ENCODE results near the gene CELA2B. TPM values are rescaled to one million over a fixed set of nuclear protein-coding genes. Genes with fewer than 3 reads are reported as not detected.
"Not testable (repeated sequence)": the region's sequence is repeated elsewhere in the genome, so short reads cannot be mapped to it uniquely, and the experiment has no call there.

Gene CELA2B
- not detected for total RNA-seq

GRCh38 chr1:15475752-15476314, at the start of gene CELA2B:
Gene CELA2B (plus strand): TSS chr1:15476104. CDS start chr1:15476126, 22 bp downstream.
- Mint-ChIP-seq H3K27me3 (ENCODE audit: low read depth) (no peaks in the 10 kb centered on the region), H3K36me3 (ENCODE audit: insufficient read depth in 2 of 2) (no peaks in the 10 kb centered on the region), H3K4me3 (no peak within 1 kb of the TSS), H3K4me1 (ENCODE audit: low read depth) (no peaks in the 10 kb centered on the region), H3K9me3 (no peaks in the 10 kb centered on the region), H3K27ac (no peak within 1 kb of the TSS)
- DNase-seq (no peak), ATAC-seq (replicated peaks in 1 of 2) (no peak)

GRCh38 chr1:15426492-15427279, 49.2 kb upstream of the CELA2B start:
- Mint-ChIP-seq H3K4me1 (ENCODE audit: low read depth) (no peaks in the 10 kb centered on the region), H3K9me3 (no peaks in the 10 kb centered on the region), H3K27me3 (ENCODE audit: low read depth) (no peaks in the 10 kb centered on the region), H3K27ac (peak overlapping the region; percentile 36), H3K4me3 (no peak overlapping the region), H3K36me3 (ENCODE audit: insufficient read depth in 2 of 2) (no peaks in the 10 kb centered on the region)
- ATAC-seq (replicated peaks in 1 of 2) (peak in 1 of 2 donors; percentile 24), DNase-seq (no peak)

- H3K36me3 Mint-ChIP-seq (ENCODE audit: insufficient read depth in 2 of 2): no peaks in the 10 kb centered on the region
- no peaks in the 10 kb centered on the region for H3K9me3 Mint-ChIP-seq
- no peak for DNase-seq
- H3K27me3 Mint-ChIP-seq (ENCODE audit: low read depth): no peaks in the 10 kb centered on the region
- no peak overlapping the region for H3K27ac Mint-ChIP-seq
- H3K4me3 Mint-ChIP-seq: no peak overlapping the region
- ATAC-seq (replicated peaks in 1 of 2): no peak
- no peaks in the 10 kb centered on the region for H3K4me1 Mint-ChIP-seq (ENCODE audit: low read depth)
These were observed 48.6 kb upstream of the CELA2B start for GRCh38 chr1:15427280-15427666.

GRCh38 chr1:15428252-15428651, 47.7 kb upstream of the CELA2B start:
- not testable (repeated sequence) for H3K4me3 Mint-ChIP-seq; DNase-seq; H3K9me3 Mint-ChIP-seq; H3K27me3 Mint-ChIP-seq (ENCODE audit: low read depth); ATAC-seq (replicated peaks in 1 of 2); H3K27ac Mint-ChIP-seq; H3K36me3 Mint-ChIP-seq (ENCODE audit: insufficient read depth in 2 of 2); H3K4me1 Mint-ChIP-seq (ENCODE audit: low read depth)

GRCh38 chr1:15428815-15429435, 47.0 kb upstream of the CELA2B start:
- no peaks in the 10 kb centered on the region for H3K36me3 Mint-ChIP-seq (ENCODE audit: insufficient read depth in 2 of 2)
- H3K9me3 Mint-ChIP-seq: no peaks in the 10 kb centered on the region
- ATAC-seq (replicated peaks in 1 of 2) (no peak), DNase-seq (no peak)
- H3K4me1 Mint-ChIP-seq (ENCODE audit: low read depth): no peaks in the 10 kb centered on the region
- H3K4me3 Mint-ChIP-seq: no peak overlapping the region
- no peaks in the 10 kb centered on the region for H3K27me3 Mint-ChIP-seq (ENCODE audit: low read depth)
- no peak overlapping the region for H3K27ac Mint-ChIP-seq

- ATAC-seq (replicated peaks in 1 of 2) (peak in 1 of 2 donors; percentile 40), DNase-seq (no peak)
- no peak overlapping the region for H3K27ac Mint-ChIP-seq
- H3K36me3 Mint-ChIP-seq (ENCODE audit: insufficient read depth in 2 of 2): no peaks in the 10 kb centered on the region
- no peak overlapping the region for H3K4me3 Mint-ChIP-seq
- no peaks in the 10 kb centered on the region for H3K9me3 Mint-ChIP-seq
- no peaks in the 10 kb centered on the region for H3K4me1 Mint-ChIP-seq (ENCODE audit: low read depth)
- no peaks in the 10 kb centered on the region for H3K27me3 Mint-ChIP-seq (ENCODE audit: low read depth)
These were observed 46.2 kb upstream of the CELA2B start for GRCh38 chr1:15429701-15430149.

GRCh38 chr1:15430787-15431570, 44.9 kb upstream of the CELA2B start:
- peak; percentile 57 to 61 for ATAC-seq (replicated peaks in 1 of 2)
- H3K27me3 Mint-ChIP-seq (ENCODE audit: low read depth): no peaks in the 10 kb centered on the region
- H3K9me3 Mint-ChIP-seq: no peaks in the 10 kb centered on the region
- H3K27ac Mint-ChIP-seq: no peak overlapping the region
- DNase-seq: peak; percentile 67 to 80
- no peak overlapping the region for H3K4me3 Mint-ChIP-seq
- H3K36me3 Mint-ChIP-seq (ENCODE audit: insufficient read depth in 2 of 2): no peaks in the 10 kb centered on the region
- no peaks in the 10 kb centered on the region for H3K4me1 Mint-ChIP-seq (ENCODE audit: low read depth)

GRCh38 chr1:15431571-15431948, 44.3 kb upstream of the CELA2B start:
- no peaks in the 10 kb centered on the region for H3K4me1 Mint-ChIP-seq (ENCODE audit: low read depth)
- H3K9me3 Mint-ChIP-seq: no peaks in the 10 kb centered on the region

GRCh38 chr1:15432324-15432723, 43.6 kb upstream of the CELA2B start:
- Mint-ChIP-seq H3K9me3 (no peaks in the 10 kb centered on the region), H3K27me3 (ENCODE audit: low read depth) (no peaks in the 10 kb centered on the region), H3K27ac (no peak overlapping the region), H3K4me1 (ENCODE audit: low read depth) (no peaks in the 10 kb centered on the region), H3K36me3 (ENCODE audit: insufficient read depth in 2 of 2) (no peaks in the 10 kb centered on the region), H3K4me3 (no peak overlapping the region)
- DNase-seq: no peak
- no peak for ATAC-seq (replicated peaks in 1 of 2)

More at GRCh38 chr1:15431571-15431948, 44.3 kb upstream of the CELA2B start:
- Mint-ChIP-seq H3K27me3 (ENCODE audit: low read depth) (no peaks in the 10 kb centered on the region), H3K4me3 (no peak overlapping the region), H3K27ac (no peak overlapping the region), H3K36me3 (ENCODE audit: insufficient read depth in 2 of 2) (no peaks in the 10 kb centered on the region)
- DNase-seq: no peak
- no peak for ATAC-seq (replicated peaks in 1 of 2)

- no peaks in the 10 kb centered on the region for H3K36me3 Mint-ChIP-seq (ENCODE audit: insufficient read depth in 2 of 2)
- no peak overlapping the region for H3K27ac Mint-ChIP-seq
- H3K9me3 Mint-ChIP-seq: no peaks in the 10 kb centered on the region
- no peak overlapping the region for H3K4me3 Mint-ChIP-seq
- no peaks in the 10 kb centered on the region for H3K27me3 Mint-ChIP-seq (ENCODE audit: low read depth)
- no peak for DNase-seq
- no peaks in the 10 kb centered on the region for H3K4me1 Mint-ChIP-seq (ENCODE audit: low read depth)
- ATAC-seq (replicated peaks in 1 of 2): no peak
These were observed 42.4 kb upstream of the CELA2B start for GRCh38 chr1:15433471-15433870.

- H3K27me3 Mint-ChIP-seq (ENCODE audit: low read depth); H3K27ac Mint-ChIP-seq; H3K4me1 Mint-ChIP-seq (ENCODE audit: low read depth); H3K9me3 Mint-ChIP-seq; H3K4me3 Mint-ChIP-seq; ATAC-seq (replicated peaks in 1 of 2); H3K36me3 Mint-ChIP-seq (ENCODE audit: insufficient read depth in 2 of 2); DNase-seq: not testable (repeated sequence)
These were observed 41.2 kb upstream of the CELA2B start for GRCh38 chr1:15434739-15435138.

- no peak for ATAC-seq (replicated peaks in 1 of 2)
- Mint-ChIP-seq H3K4me3 (no peak overlapping the region), H3K27ac (no peak overlapping the region), H3K27me3 (ENCODE audit: low read depth) (no peaks in the 10 kb centered on the region), H3K9me3 (no peaks in the 10 kb centered on the region), H3K4me1 (ENCODE audit: low read depth) (no peaks in the 10 kb centered on the region), H3K36me3 (ENCODE audit: insufficient read depth in 2 of 2) (no peaks in the 10 kb centered on the region)
- no peak for DNase-seq
These were observed 40.4 kb upstream of the CELA2B start for GRCh38 chr1:15435239-15436077.
